Measurements from ENCODE around the gene GALNT7.

Gene GALNT7

GRCh38 chr4:173138624-173139023, 30.0 kb upstream of the GALNT7 start:
- WGBS: 88% methylated on average over 1 of the region's 1 CpG
- Histone ChIP-seq H3K4me3 (ENCODE audit: low read length) (no peak overlapping the region), H3K27me3 (ENCODE audit: insufficient read depth, low read length) (no peaks in the 10 kb centered on the region), H3K36me3 (ENCODE audit: insufficient read depth, low read length) (no peaks in the 10 kb centered on the region), H3K27ac (ENCODE audit: low read depth, low read length) (no peak overlapping the region), H3K4me1 (ENCODE audit: insufficient read depth, low read length) (peaks cover 9% of the 10 kb centered on the region), H3K9ac (ENCODE audit: low read depth, low read length) (no peak overlapping the region), H3K9me3 (ENCODE audit: insufficient read depth, low read depth, low read length) (no peaks in the 10 kb centered on the region)

GRCh38 chr4:173139561-173139960, 29.1 kb upstream of the GALNT7 start:
- H3K4me1 ChIP-seq (ENCODE audit: insufficient read depth, low read length): peaks cover 9% of the 10 kb centered on the region
- H3K9me3 ChIP-seq (ENCODE audit: insufficient read depth, low read depth, low read length): no peaks in the 10 kb centered on the region
- no peak overlapping the region for H3K27ac ChIP-seq (ENCODE audit: low read depth, low read length)
- H3K9ac ChIP-seq (ENCODE audit: low read depth, low read length): no peak overlapping the region
- 50% methylated on average over 1 of the region's 2 CpGs for WGBS
- no peaks in the 10 kb centered on the region for H3K27me3 ChIP-seq (ENCODE audit: insufficient read depth, low read length)
- no peak overlapping the region for H3K4me3 ChIP-seq (ENCODE audit: low read length)
- no peaks in the 10 kb centered on the region for H3K36me3 ChIP-seq (ENCODE audit: insufficient read depth, low read length)

- Histone ChIP-seq H3K4me1 (ENCODE audit: insufficient read depth, low read length) (no peaks in the 10 kb centered on the region), H3K9ac (ENCODE audit: low read depth, low read length) (no peak overlapping the region), H3K9me3 (ENCODE audit: insufficient read depth, low read depth, low read length) (no peaks in the 10 kb centered on the region), H3K36me3 (ENCODE audit: insufficient read depth, low read length) (no peaks in the 10 kb centered on the region), H3K27me3 (ENCODE audit: insufficient read depth, low read length) (no peaks in the 10 kb centered on the region), H3K4me3 (ENCODE audit: low read length) (no peak overlapping the region), H3K27ac (ENCODE audit: low read depth, low read length) (no peak overlapping the region)
- WGBS: 95% methylated on average over 3 of the region's 3 CpGs
These were observed 23.5 kb upstream of the GALNT7 start for GRCh38 chr4:173145131-173145530.

DNA sequence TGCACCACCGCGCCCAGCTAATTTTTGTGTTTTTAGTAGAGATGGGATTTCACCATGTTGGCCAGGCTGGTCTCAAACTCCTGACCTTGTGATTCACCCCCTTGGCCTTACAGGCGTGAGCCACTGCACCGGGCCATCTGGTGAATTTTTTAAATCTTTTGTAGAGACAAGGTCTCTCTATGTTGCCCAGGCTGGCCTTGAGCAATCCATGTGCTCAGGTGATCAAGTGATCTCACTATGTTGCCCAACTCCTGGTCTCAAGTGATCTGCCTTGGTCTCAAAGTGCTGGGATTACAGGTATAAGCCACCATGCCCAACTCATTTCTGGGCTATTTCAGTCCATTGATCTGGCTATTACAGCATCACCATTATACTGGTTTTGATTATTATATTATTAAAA, 22.2 kb upstream of the GALNT7 start:
- no peak overlapping the region for H3K27ac ChIP-seq (ENCODE audit: low read depth, low read length)
- H3K4me1 ChIP-seq (ENCODE audit: insufficient read depth, low read length): no peaks in the 10 kb centered on the region
- H3K27me3 ChIP-seq (ENCODE audit: insufficient read depth, low read length): no peaks in the 10 kb centered on the region
- 94% methylated on average over 4 of the region's 4 CpGs for whole genome bisulfite sequencing
- H3K36me3 ChIP-seq (ENCODE audit: insufficient read depth, low read length): no peaks in the 10 kb centered on the region
- no peak overlapping the region for H3K9ac ChIP-seq (ENCODE audit: low read depth, low read length)
- H3K4me3 ChIP-seq (ENCODE audit: low read length): no peak overlapping the region
- H3K9me3 ChIP-seq (ENCODE audit: insufficient read depth, low read depth, low read length): no peaks in the 10 kb centered on the region

DNA sequence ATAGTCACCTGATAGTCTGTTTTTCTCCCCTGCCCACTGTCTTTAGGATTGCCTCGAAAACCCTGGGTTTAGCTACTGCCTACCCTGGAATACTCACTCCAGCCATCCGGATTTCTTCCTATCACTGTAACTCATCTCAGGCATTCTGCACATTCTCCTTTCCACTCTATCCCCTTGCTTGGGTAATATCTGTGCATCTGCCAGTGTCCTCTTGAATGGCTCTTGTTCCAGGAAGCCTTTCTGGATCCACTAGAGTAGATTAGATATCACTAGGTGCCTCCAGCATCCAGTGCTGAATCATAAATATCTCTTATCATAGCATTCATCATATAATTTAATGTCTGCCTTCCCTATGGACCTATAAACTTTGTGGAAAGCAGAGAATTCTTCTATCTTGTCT, 17.1 kb upstream of the GALNT7 start:
- Histone ChIP-seq H3K9me3 (ENCODE audit: insufficient read depth, low read depth, low read length) (no peaks in the 10 kb centered on the region), H3K27me3 (ENCODE audit: insufficient read depth, low read length) (no peaks in the 10 kb centered on the region), H3K9ac (ENCODE audit: low read depth, low read length) (no peak overlapping the region), H3K27ac (ENCODE audit: low read depth, low read length) (no peak overlapping the region), H3K4me1 (ENCODE audit: insufficient read depth, low read length) (no peaks in the 10 kb centered on the region), H3K36me3 (ENCODE audit: insufficient read depth, low read length) (no peaks in the 10 kb centered on the region), H3K4me3 (ENCODE audit: low read length) (no peak overlapping the region)
- WGBS: 85% methylated on average over 2 of the region's 2 CpGs

DNA sequence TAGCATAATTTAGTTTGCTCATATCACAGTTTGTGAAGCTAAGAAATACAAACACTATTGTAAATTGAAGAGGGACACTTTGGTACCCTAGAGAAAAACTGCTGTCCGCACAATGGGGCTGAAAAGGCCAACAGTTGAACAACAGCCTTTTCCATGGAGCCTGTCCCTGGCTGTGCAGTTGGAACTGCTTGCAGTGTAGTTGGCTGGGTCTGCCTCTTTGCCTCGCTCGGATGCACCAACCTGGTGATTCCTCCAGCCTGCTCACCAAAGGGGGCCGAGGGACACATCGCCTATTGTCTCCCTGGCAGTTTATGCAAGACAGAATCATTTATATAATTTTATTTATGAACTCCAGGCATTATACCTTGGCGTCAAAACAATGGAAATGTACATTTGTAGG, 16.5 kb upstream of the GALNT7 start:
- Histone ChIP-seq H3K9ac (ENCODE audit: low read depth, low read length) (no peak overlapping the region), H3K27me3 (ENCODE audit: insufficient read depth, low read length) (no peaks in the 10 kb centered on the region), H3K36me3 (ENCODE audit: insufficient read depth, low read length) (no peaks in the 10 kb centered on the region), H3K27ac (ENCODE audit: low read depth, low read length) (no peak overlapping the region), H3K4me3 (ENCODE audit: low read length) (no peak overlapping the region), H3K9me3 (ENCODE audit: insufficient read depth, low read depth, low read length) (no peaks in the 10 kb centered on the region), H3K4me1 (ENCODE audit: insufficient read depth, low read length) (no peaks in the 10 kb centered on the region)
- WGBS: 92% methylated on average over 4 of the region's 6 CpGs

DNA sequence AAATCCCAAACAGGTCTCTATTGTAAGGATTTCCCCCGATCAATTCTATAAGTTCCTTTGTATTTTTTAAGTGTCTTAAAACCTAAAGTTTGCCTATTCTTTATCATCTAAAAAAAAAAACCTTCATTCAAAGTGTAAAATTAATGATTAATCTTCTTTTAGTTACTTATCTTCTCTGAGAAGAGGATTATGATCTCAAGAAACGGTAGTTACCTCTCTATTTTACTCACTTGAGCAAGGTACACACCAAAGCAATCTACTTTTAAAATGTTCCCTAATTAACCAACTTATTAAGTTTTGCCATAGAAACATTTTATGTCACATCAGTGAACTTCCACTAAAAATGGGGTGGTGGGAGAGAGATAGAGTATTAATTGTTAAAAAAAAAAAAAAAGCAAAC, 15.2 kb upstream of the GALNT7 start:
- no peaks in the 10 kb centered on the region for H3K36me3 ChIP-seq (ENCODE audit: insufficient read depth, low read length)
- no peak overlapping the region for H3K9ac ChIP-seq (ENCODE audit: low read depth, low read length)
- no peak overlapping the region for H3K27ac ChIP-seq (ENCODE audit: low read depth, low read length)
- WGBS: 76% methylated on average over 2 of the region's 2 CpGs
- no peak overlapping the region for H3K4me3 ChIP-seq (ENCODE audit: low read length)
- no peaks in the 10 kb centered on the region for H3K9me3 ChIP-seq (ENCODE audit: insufficient read depth, low read depth, low read length)
- H3K27me3 ChIP-seq (ENCODE audit: insufficient read depth, low read length): no peaks in the 10 kb centered on the region
- no peaks in the 10 kb centered on the region for H3K4me1 ChIP-seq (ENCODE audit: insufficient read depth, low read length)

- Histone ChIP-seq H3K9me3 (ENCODE audit: insufficient read depth, low read depth, low read length) (no peaks in the 10 kb centered on the region), H3K27ac (ENCODE audit: low read depth, low read length) (no peak overlapping the region), H3K27me3 (ENCODE audit: insufficient read depth, low read length) (no peaks in the 10 kb centered on the region), H3K4me1 (ENCODE audit: insufficient read depth, low read length) (no peaks in the 10 kb centered on the region), H3K9ac (ENCODE audit: low read depth, low read length) (no peak overlapping the region), H3K4me3 (ENCODE audit: low read length) (no peak overlapping the region), H3K36me3 (ENCODE audit: insufficient read depth, low read length) (peaks cover 8% of the 10 kb centered on the region)
These were observed 8.8 kb upstream of the GALNT7 start for GRCh38 chr4:173159791-173160190.

DNA sequence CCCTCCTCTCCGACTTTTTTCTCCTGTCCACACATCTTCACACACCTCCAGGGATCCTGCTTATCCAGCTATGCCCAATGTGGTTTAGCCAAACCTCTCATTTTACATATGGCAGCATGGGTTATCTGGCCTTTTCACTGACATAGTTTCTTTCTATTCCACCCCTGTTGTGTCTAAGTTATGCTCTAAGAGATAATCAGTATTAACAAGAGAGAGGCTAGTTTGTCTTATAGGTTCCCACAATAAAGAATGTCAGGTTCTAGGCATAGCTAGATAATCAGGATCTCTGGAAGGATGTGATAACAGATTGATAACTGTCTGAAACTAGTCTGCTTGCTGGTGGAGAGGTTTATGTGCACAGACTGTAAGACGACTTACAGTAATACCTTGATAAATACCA, 7.7 kb upstream of the GALNT7 start:
- H3K27ac ChIP-seq (ENCODE audit: low read depth, low read length): no peak overlapping the region
- H3K9ac ChIP-seq (ENCODE audit: low read depth, low read length): no peak overlapping the region
- H3K27me3 ChIP-seq (ENCODE audit: insufficient read depth, low read length): no peaks in the 10 kb centered on the region
- no peak overlapping the region for H3K4me3 ChIP-seq (ENCODE audit: low read length)
- peaks cover 15% of the 10 kb centered on the region for H3K36me3 ChIP-seq (ENCODE audit: insufficient read depth, low read length)
- 87% methylated on average over 2 of the region's 2 CpGs for WGBS
- H3K4me1 ChIP-seq (ENCODE audit: insufficient read depth, low read length): no peaks in the 10 kb centered on the region
- no peaks in the 10 kb centered on the region for H3K9me3 ChIP-seq (ENCODE audit: insufficient read depth, low read depth, low read length)

DNA sequence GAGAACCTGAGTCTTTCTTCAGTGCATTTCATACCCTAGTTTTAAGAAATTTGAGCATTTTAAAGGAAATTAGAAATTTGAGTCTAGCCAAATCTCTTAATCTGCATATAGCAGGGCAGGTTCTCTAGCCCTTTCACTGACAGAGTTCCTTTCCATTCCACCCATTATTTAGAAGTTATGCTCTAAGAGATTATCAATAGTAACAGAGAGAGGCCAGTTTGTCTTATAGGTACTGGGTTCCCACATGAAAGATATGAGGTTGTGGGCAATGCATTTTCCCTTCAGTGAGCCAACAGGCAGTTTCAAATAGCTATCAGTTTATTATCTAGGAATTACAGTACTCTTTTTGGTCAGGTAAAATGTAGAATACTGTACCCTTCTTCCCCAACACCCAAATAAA, 7.3 kb upstream of the GALNT7 start:
- H3K9ac ChIP-seq (ENCODE audit: low read depth, low read length): no peak overlapping the region
- H3K4me1 ChIP-seq (ENCODE audit: insufficient read depth, low read length): no peaks in the 10 kb centered on the region
- H3K9me3 ChIP-seq (ENCODE audit: insufficient read depth, low read depth, low read length): no peaks in the 10 kb centered on the region
- peaks cover 16% of the 10 kb centered on the region for H3K36me3 ChIP-seq (ENCODE audit: insufficient read depth, low read length)
- no peak overlapping the region for H3K27ac ChIP-seq (ENCODE audit: low read depth, low read length)
- H3K27me3 ChIP-seq (ENCODE audit: insufficient read depth, low read length): no peaks in the 10 kb centered on the region
- H3K4me3 ChIP-seq (ENCODE audit: low read length): no peak overlapping the region

DNA sequence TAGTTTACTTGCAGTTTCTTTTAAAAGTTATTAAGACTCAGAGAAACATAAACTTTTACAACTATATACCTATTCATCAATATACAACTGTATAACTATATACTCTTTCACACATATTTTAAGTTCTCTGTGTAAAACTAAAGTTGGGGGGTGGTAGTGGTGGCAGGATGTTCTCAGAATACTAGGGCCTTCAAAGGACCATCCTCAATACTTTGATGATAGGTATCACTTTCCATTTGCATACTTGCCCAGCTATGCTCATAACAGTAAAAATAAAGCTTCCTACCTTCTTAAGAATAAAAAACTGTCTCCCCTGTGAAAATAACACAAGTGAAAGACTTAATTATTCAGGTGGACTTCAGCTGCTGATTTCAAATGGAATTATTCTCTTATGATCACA, 2.9 kb upstream of the GALNT7 start:
- H3K9ac ChIP-seq (ENCODE audit: low read depth, low read length): no peak overlapping the region
- no peaks in the 10 kb centered on the region for H3K9me3 ChIP-seq (ENCODE audit: insufficient read depth, low read depth, low read length)
- H3K27ac ChIP-seq (ENCODE audit: low read depth, low read length): no peak overlapping the region
- peaks cover 16% of the 10 kb centered on the region for H3K36me3 ChIP-seq (ENCODE audit: insufficient read depth, low read length)
- no peak overlapping the region for H3K4me3 ChIP-seq (ENCODE audit: low read length)
- peaks cover 8% of the 10 kb centered on the region for H3K4me1 ChIP-seq (ENCODE audit: insufficient read depth, low read length)
- H3K27me3 ChIP-seq (ENCODE audit: insufficient read depth, low read length): no peaks in the 10 kb centered on the region

- no peak overlapping the region for H3K27ac ChIP-seq (ENCODE audit: low read depth, low read length)
- H3K27me3 ChIP-seq (ENCODE audit: insufficient read depth, low read length): no peaks in the 10 kb centered on the region
- peaks cover 16% of the 10 kb centered on the region for H3K36me3 ChIP-seq (ENCODE audit: insufficient read depth, low read length)
- H3K4me3 ChIP-seq (ENCODE audit: low read length): no peak overlapping the region
- 93% methylated on average over 4 of the region's 4 CpGs for WGBS
- H3K4me1 ChIP-seq (ENCODE audit: insufficient read depth, low read length): peaks cover 16% of the 10 kb centered on the region
- H3K9ac ChIP-seq (ENCODE audit: low read depth, low read length): no peak overlapping the region
- no peaks in the 10 kb centered on the region for H3K9me3 ChIP-seq (ENCODE audit: insufficient read depth, low read depth, low read length)
These were observed 2.1 kb upstream of the GALNT7 start for GRCh38 chr4:173166491-173166890.
